Measurements from ENCODE around the gene PDGFD.

DNA sequence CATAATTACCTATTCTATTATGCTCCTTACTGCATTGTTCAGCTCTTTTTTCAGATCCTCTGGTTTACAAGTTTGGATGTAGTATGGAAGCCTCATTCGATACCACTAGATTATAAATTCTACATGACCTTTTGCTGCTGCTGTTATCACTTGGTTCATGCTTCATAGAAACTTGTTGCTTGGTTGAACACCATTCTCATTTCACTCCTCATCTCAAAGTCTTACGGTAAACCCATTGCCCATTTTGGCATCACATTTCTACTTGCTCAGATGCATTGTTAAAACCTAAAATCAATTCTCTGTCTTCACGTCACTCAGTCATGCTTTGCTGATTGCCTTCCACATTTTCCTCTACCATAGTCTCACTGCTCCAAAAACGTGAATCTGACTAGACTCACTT is 283.0 kb downstream of the PDGFD start:
- TF ChIP-seq CTCF (IDR thresholded peaks at IDR 0.05) (no peak), POLR2A (IDR thresholded peaks at IDR 0.05) (no peak)

Data from thyroid gland (tissue), 4 donors.